NCI-H2196 (cell line): ENCODE results near the gene MBD5.

ENCODE experiments used
- DNase-seq: peaks from one replicate; lab custom pipeline; 2025; ENCODE audit not compliant: unreplicated experiment; lab: John Stamatoyannopoulos, UW

The MBD5 gene

DNA sequence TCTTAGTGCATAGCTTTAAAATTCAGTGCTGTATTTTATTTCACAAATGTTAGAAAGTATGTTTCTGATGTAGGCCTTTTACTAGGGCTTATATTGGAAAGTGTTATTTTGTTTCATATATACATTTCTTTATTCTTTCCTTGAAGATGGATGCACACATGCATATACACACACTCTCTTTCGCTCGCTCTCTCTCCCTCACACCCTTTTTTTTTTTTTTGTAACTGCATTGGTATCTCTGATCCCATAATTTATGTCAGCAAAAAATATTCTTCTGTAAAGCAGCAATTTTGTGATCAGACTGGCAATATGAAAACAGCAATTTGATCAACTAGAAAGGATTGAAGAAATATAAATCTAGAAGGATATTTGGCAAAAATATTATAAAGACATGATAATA is 2.0 kb downstream of the MBD5 start:
- no peak for DNase-seq

DNA sequence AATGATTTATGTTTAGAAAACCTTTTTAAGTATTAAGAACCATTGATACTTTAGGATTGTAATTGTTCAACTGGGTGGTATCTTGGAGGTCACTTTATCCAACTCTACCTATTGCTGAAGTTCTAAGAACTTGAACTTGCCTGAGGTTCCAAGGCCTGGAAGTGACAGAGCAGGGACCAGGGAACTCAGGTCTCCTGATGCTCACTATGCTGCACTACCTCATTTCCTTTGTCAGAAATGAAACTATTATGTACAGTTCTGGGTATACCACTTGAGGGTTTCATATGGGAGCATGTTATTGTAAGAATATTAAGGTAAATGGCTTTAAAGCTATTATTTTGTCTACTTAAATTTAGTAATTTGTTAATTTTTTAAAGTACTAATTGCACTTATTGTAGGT is 3.0 kb downstream of the MBD5 start:
- no peak for DNase-seq

DNA sequence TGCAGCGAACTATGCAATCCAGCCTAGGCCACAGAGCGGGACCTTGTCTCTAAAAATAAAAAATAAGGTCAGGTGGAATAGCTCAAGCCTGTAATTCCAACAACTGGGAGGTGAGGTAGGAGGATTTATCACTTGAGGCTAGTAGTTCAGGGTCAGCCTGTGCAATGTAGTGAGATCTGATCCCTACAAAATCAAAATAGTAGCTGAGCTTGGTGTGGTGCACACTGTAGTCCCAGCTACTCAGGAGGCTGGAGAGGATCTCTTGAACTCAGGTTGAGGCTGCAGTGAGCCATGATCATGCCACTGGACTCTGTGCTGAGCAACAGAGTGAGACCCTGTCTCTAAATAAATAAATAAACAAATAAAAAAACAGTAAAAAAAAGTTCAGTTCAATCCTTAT is 5.7 kb downstream of the MBD5 start:
- DNase-seq, result no peak

DNA sequence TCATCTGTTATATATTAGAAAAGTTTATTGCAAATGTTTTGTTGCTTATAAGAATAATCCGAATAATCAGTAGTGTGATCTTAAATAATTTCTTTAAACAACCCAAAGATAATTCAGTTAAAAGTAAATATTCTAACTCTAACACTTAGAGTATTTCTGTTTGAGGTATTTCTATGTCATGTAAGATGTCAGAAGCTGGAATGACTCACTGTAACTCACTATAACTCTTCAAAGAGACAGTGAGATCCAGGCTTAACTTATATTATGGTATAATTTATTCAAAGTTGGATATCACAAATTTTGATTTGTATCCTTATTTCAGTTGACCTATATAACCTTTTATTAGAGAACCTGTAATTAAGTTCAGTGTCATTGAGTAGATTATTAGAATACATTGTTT is 6.9 kb downstream of the MBD5 start:
- DNase-seq, result no peak

DNA sequence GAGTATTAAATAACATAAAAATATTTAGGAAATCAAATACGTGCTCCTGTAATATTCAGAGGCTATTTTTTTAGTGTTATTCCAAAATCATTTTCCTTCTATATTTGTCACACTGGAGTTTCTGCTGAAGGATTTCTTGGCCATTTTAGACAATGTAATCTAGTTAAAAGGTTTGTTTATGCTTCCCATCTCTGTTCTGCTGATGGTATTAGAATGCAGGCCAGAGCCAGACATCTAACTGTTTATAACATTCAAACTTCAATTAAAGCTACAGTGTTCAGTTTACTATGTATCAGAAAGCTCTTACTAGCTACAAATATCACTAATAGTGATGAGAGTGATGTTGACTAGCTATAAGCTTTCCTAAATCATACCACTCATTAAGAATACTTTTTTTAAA is 7.9 kb downstream of the MBD5 start:
- DNase-seq, result no peak

DNA sequence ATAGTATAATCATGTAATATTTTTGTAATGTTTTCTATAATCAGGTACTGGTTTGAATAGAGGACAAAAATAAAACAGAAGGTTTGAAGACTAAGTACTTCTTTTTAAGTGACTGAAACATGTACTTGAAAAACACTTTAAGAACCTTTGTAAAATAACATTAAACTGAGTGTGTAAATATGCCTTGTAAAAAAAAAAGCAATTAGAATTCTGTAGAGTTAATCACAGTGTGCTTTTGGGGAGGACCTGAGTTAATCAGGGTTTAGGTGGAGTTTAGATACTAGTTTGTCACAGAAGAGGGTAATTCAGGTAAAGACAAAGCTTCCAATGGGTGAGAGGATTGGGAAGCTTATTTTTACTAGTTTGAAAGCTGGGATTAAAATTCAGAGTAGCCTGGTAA is 10.3 kb downstream of the MBD5 start:
- DNase-seq, result no peak

DNA sequence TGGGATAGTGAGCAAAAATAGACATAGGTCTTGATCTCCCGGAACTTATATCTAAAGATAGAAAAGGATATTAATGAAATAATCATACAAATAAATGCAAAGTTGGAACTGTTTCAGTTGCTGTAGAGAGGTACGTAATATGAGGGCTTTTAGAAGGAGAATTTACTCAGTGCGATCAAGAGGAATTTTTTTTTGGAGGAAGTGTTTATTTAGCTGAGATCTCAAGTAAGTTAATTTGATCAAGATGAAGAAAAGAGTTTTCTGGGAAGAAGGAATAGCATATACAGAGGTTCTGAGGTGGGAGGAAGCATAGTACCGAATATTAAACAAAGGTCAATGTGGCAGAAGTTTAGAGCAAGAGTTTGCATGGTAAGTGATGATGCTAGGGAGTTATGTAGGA is 11.3 kb downstream of the MBD5 start:
- DNase-seq, result no peak

DNA sequence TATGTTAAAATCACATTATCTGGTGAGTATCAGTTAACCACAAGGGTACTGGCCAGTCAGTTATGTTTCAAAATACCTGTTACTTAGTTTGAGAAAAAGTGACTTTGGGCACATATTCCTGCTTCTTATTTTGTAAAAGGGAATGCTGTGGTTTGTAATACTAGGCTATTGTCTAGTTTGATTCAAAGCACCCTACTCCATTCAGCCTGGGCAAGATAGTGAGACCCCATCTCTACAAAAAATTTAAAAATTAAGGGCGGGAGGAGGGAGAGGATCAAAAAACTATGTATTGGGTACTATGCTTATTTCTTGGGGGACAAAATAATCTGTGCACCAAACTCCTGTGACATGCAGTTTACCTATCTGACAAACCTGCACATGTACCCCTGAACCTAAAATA is 18.9 kb downstream of the MBD5 start:
- DNase-seq, result no peak

DNA sequence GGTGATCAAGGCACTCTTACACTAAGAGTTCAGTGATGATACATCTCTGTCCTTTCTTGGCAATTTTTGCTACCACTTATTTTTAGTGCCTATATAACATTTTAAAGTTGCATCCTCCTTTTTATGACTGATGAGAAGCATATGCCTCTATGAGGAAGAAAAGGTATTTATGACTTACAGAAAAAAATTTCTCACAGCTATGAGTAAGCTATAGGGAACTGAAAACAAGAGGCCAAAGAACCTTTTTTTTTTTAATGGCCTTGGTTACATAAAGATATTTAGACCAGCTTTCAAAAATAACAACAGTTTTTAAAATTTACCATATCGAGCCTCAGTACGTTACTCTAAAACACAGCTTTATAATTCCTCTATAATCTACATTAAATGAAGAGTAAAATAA is 21.3 kb downstream of the MBD5 start:
- no peak for DNase-seq

DNA sequence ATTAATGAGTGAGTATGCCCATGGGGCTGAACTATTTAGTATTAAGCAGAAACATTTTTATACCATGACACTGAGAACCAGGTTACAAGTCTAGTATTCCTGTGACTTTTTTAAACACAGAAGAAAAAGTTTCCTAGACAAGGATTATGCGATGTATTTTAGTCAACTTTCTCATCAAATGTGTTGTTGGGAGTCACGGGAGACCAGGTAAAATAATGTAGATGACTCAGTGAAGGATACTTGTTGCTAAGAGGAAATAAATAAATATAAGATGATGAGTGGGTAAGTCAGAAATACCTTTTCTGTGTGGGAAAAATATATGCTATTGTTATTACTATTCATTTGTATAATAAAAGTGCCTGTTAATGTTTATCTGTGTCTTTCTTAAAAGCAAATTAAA is 23.4 kb downstream of the MBD5 start:
- no peak for DNase-seq

DNA sequence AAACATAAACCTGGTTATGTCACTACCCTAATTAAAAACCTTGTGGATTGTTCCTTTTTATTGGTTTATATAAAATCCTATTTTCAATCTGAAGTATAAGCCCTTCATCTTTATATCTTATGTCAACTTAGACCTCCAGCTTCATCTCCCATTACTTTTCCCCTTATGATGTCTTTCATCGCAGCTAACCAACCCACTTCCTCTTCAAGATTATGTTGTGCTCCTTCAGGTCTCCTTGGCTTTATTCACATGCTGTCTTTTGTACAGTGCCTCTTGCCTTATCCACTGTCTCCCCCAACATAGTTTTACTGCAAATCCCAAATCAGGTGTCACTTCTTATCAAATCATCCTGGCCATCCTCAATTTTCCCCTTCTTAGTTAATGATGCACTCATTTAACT is 25.9 kb downstream of the MBD5 start:
- DNase-seq, result no peak

DNA sequence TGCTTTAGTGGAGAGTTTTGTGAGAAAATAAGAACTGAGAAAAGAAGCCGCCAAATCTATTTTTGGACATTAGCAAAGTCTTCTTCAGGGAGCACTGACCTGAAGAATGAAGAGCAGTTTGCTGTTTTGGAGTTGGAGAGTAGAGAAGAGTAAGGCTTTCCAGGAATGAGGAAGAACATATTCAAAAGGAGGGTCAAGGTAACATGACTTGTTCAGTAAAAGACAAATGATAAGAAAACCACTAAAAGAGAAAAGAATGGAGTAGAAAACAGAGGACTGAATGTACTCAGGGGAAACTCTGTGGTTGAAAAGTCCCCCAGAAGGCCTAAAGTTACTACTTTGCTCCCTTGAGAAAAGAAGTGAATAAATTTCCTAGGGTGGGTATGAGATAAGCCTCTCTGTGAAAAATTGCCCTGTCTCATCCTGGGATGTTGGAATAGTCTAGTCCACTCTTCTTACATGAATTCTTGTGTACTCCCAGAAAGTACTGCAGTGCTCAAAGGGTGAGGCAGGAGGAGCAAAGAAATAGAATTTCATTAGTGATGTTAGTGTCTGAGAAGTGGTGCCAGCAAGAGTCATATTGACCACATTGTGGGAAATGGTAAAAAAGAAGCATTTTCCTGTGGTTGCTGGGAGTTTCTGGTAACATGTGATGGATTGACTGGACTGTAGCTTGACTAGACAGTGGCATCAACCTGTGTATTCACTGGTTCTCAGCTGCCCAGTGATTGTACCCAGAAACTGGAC is 27.8 kb downstream of the MBD5 start:
- DNase-seq, result no peak

DNA sequence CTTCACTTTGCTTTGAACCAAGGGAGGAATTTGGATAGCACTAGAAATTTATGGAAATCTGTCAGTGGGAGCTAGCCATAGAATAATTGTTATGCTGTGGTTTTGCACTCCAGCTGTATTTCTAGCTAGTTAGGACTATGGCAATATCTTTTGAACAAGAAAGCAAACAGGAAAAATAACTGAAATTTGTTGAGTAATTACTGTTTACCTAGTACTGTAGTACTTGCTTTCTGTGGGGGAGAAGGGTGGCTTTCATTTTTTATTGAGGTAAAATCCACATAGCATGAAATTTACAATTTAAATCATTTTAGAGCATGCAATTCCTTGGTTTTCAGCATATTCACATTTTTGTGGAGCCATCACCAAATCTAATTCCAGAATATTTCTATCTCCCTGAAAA is 28.4 kb downstream of the MBD5 start:
- DNase-seq, result no peak

DNA sequence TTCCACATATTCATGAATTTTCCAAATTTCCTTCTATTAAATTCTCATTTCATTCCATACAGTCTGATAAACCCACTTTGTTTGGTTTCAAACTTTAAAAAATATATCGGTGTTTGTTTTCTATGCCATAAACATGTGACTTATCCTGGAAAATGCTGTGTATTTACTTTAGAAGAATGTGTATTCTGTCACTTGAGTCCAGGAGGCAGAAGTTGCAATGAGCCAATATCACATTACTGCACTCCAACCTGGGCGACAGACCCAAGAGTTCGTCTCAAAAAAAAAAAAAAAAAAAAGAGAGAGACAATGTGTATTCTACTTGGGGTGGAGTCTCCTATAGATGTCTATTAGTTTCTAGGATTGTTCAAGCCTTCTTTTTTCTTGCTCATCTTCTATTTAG is 31.8 kb downstream of the MBD5 start:
- no peak for DNase-seq

DNA sequence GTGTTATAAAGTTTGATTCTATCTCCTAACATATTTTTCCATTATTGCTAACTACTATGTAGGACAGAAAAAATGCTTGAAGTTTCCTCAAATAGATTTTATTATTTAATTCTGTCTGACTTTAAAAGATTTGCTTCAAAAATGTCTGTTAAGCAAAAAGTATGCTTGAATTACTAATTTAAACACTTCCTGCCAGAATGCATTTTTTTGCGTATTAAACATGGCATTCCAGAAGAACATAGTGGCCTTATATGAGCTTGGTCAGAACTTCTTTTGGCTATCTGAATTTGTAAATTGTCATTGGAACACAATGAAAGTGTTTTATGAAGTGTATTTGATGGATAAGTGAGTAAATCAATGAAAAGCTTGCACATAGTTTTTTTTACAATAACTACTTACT is 37.8 kb downstream of the MBD5 start:
- DNase-seq, result no peak

DNA sequence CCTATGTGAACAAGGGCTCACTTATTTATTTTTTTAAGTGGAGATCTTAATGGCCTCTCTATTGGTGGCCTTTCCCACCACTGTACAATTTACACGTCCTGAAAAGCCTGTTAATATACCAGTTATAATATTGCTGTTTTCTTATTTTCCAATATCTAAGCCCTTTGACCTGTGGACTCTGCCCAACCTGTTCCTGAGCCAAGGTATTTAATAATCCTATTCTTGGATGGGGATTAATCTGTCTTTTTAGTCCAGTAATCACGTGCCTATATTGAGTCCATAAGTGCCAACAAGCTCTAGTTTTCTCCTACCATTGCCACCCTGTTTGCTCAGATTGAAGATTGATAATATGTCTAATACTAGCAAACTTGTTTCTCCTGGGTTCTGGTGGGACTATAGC is 42.7 kb downstream of the MBD5 start:
- DNase-seq, result no peak

DNA sequence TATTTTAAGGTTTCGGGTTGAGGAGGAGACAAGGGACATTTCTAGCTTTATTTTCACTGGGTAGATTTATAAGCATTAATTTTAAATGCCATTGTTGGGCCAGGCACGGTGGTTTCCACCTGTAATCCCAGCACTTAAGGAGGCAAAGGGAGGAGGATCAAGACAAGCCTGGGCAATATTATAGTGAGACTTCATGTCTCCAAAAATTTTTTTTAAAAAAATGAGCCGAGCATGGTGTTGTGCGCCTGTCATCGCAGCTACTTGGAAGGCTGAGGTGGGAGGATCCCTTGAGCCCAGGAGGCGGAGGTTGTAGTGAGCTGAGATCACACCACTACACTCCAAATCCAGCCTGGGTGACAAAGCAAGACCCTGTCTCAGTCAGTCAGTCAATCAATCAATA is 45.0 kb downstream of the MBD5 start:
- DNase-seq, result no peak

DNA sequence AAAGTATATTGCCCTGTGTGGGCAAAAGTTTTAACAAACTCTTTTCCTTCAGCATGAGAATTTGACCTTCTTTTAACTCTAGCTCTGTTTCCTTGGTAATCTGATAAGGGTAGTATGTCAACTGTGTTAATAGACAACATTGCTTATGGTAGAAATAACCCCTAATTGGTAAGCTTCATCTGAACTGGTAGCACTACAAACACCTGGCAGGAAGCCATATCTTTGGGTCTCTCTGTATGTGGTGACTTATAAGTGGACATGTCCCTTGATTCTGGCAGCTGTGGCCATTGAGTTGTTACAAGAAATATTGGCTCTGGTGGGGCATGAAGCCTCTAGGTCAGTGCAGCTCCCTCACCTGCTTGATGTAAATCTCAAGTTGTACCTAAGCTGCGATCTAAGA is 46.9 kb downstream of the MBD5 start:
- peak; percentile 27 for DNase-seq

DNA sequence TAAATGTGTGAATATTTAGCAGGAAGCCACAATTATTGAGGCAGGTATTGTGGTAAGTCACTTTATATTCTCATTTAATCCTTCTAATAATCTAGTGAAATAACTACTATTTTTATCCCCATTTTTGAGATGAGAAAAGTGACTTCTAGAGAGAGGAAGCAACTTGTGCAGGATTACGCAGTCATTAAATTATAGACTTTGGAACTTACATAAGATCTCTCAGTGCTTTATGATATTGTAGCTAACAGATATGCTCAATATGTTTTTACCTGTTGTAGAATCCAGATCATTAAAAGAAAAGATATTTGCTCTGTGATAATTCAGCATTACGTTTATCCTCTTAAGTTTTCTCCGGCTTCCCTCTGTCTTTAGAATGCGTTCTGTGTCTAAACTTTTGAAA is 50.5 kb downstream of the MBD5 start:
- no peak for DNase-seq

DNA sequence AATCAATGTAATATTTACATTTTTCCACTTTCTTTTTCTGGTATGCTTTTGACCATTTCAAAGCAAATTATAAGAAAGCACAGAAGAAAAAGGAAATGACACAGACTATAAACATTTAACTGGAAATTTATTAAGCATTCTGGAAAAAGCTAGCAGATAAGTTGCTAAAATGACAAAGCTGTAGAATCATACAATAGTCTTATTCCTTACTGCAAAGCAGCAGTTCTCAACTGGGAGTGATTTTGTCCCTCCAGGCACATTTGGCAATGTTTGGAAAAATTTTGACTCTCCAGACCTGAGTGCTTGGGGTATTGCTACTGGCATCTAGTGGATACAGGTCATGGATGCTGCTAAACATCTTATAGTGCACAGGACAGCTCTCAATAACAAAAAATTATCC is 75.1 kb downstream of the MBD5 start:
- DNase-seq, result no peak

DNA sequence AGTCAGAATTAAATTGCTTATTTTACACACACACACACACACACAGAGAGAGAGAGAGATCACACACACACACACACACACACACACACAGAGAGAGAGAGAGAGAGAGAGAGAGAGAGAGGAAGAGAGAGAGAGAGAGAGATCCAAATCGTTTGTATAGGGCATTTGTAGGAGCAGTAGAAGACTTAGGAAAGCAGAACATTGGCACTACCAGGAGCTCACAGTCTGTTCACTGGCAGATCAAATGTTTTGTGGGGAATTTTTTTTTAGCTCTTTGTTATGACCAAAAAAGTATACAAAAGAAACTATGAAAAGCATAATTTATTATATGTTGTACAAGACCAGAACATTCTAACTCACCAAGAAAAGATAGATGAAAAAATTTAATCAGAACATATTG is 81.8 kb downstream of the MBD5 start:
- DNase-seq, result no peak

DNA sequence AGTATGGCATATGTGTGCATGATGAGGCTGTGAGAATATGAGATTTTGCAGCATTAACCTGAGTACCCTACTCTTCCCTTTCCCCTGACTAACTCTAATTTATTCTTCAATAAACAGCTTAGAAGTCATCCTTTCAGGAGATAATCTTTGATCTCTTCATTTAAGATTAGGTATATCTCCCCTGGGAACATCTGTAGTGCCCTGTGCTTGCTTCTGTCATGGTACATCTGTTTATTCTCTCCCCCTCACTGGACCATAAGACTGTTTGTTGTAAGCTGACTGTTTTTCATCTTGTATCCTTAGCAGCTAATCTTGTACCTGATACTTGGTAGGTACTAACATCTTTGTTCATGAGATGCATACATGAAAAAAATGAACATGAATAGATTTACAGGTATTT is 83.1 kb downstream of the MBD5 start:
- no peak for DNase-seq

DNA sequence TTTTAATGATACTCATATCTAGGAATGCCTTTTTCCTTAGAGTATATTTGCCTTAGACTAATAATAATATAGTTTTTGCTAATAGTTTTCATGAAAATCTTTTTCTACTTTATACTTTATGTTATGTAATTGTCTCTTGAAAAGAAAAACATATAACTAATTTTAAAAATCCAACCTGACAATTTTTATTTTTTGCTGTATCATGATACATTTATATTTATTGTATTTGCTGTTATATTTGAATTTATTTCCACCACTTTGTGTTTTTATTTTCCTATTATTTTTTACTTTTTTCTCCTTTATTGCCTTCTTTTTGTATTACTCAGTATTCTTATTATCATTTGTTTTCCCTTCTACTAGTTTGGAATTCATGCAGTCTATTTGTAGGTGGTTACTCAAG is 85.4 kb downstream of the MBD5 start:
- no peak for DNase-seq

DNA sequence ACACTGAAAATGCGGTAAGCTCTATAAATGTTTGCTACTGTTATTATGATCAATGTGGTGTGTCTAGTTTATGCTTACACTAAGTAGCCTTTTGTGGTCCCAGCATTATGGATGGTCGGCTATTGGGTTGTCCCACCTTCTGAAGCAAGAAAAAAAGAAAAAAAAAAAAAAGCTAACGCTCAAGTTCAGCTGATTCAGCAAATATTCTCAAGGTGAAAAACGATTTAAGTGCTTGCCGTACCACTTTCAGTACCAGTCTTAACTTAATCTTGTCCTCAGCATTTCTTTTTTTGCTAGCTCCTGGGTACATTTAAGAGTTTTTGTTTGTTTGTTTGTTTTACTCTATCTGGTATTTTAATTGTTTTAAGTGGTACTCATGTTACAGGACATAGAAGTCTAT is 87.5 kb downstream of the MBD5 start:
- no peak for DNase-seq
